ENCODE results near the gene PNPO.

PNPO gene

DNA sequence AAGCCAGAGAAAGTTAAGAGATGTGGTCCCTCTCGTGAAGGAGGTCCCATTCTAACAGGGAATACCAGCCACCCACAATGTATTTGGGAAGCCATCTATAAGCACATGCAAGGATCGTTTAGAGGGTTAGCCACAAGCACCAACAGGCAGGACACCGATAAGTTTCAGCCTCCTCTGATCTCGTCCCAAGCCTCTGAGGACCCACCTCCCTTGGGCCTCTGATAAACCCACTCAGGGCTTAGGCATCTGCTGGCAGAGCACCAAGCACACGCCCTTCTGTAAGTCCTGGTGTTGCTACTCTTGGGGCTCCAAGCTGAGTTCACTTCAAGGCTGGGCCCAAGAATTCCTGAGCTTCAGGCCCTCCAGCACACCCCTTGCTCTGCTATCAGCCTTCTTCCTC, 5.4 kb upstream of the PNPO start:
- no peak overlapping the region for H3K9ac ChIP-seq (ENCODE audit: low read depth, low read length)
- no peak overlapping the region for H3K4me3 ChIP-seq (ENCODE audit: low read depth in 1 of 2, low read length in 2 of 2)
- H2AFZ ChIP-seq (ENCODE audit: low read depth, low read length): no peak overlapping the region
- H3K4me1 ChIP-seq (ENCODE audit: insufficient read depth, low read length): peaks cover 13% of the 10 kb centered on the region
- no peaks in the 10 kb centered on the region; the same call in 1 of the 2 replicates for H4K20me1 ChIP-seq (ENCODE audit: insufficient read depth, low read length)
- H3K79me2 ChIP-seq (ENCODE audit: insufficient read depth, low read length): peaks cover 3% of the 10 kb centered on the region
- H3K36me3 ChIP-seq (ENCODE audit: insufficient read depth, low read length): no peaks in the 10 kb centered on the region
- H3K27me3 ChIP-seq (ENCODE audit: insufficient read depth, low read length, poor library complexity): no peaks in the 10 kb centered on the region
- H3K4me2 ChIP-seq (ENCODE audit: insufficient read depth, low read length): no peak overlapping the region
- H3K27ac ChIP-seq (ENCODE audit: low read length): no peak overlapping the region
- DNase-seq (no peak), ATAC-seq (ENCODE audit: insufficient read depth, low read depth) (no peak)
- H3K9me3 ChIP-seq (ENCODE audit: insufficient read depth, low read length, severe bottlenecking): no peaks in the 10 kb centered on the region
- TF ChIP-seq EZH2 (IDR thresholded peaks at IDR 0.05; ENCODE audit: borderline replicate concordance, low read depth, low read length, severe bottlenecking): no peak
- no peak for TF ChIP-seq CTCF (IDR thresholded peaks at IDR 0.05; ENCODE audit: borderline replicate concordance, extremely low read depth, low read length, poor library complexity, severe bottlenecking)

DNA sequence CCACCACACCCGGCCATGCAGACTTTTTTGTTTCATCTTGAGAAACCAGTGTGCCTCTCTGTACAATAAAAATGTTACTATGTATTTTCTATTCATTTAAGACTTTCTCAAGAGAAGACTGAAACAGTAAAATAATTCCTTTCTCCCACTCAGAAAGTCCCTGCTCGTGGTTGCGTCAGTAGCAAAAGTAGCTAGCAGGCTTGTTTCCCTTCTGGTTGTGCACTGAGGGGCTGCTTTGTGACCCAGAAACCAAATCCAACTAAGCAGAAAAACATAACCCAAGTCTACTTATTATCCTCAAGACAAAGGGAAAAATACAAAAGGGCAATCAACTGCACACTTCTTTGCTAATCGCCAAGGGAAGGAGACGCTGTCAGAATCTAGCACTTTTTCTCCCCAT, 3.4 kb upstream of the PNPO start:
- no peaks in the 10 kb centered on the region for H3K36me3 ChIP-seq (ENCODE audit: insufficient read depth, low read length)
- H3K4me3 ChIP-seq (ENCODE audit: low read depth in 1 of 2, low read length in 2 of 2): no peak overlapping the region
- no peaks in the 10 kb centered on the region; the same call in 1 of the 2 replicates for H4K20me1 ChIP-seq (ENCODE audit: insufficient read depth, low read length)
- no peak overlapping the region for H2AFZ ChIP-seq (ENCODE audit: low read depth, low read length)
- H3K9ac ChIP-seq (ENCODE audit: low read depth, low read length): no peak overlapping the region
- no peak for TF ChIP-seq EZH2 (IDR thresholded peaks at IDR 0.05; ENCODE audit: borderline replicate concordance, low read depth, low read length, severe bottlenecking)
- peaks cover 28% of the 10 kb centered on the region for H3K4me1 ChIP-seq (ENCODE audit: insufficient read depth, low read length)
- peaks cover 16% of the 10 kb centered on the region for H3K79me2 ChIP-seq (ENCODE audit: insufficient read depth, low read length)
- no peak overlapping the region for H3K4me2 ChIP-seq (ENCODE audit: insufficient read depth, low read length)
- DNase-seq (no peak), ATAC-seq (ENCODE audit: insufficient read depth, low read depth) (no peak)
- no peak overlapping the region for H3K27ac ChIP-seq (ENCODE audit: low read length)
- no peaks in the 10 kb centered on the region for H3K27me3 ChIP-seq (ENCODE audit: insufficient read depth, low read length, poor library complexity)
- H3K9me3 ChIP-seq (ENCODE audit: insufficient read depth, low read length, severe bottlenecking): no peaks in the 10 kb centered on the region

DNA sequence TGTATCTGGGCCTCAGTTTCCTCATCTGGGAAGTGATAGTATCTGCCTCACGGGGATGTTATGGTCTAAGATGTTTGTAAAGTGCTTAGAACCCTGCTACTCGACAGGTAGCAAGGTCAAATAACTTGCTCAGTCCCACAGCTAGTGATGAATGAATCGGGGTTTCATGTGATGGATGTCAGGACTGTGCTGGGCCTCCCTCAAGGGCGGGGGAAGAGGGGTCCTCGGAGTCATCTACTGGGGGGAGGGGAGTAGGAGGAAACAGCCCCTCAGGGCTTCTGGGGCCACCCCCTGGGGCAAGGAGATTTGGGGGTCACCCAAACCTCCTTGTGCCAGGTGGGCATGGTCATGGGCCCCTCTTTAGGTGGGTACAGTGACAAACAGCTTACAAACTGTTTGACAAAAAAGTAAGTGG, 732 bp downstream of the PNPO start:
- Histone ChIP-seq H3K4me2 (ENCODE audit: insufficient read depth, low read length) (peak overlapping the region; percentile 88), H3K4me3 (ENCODE audit: low read depth in 1 of 2, low read length in 2 of 2) (peak overlapping the region; percentile 61 to 83; a peak in 3 of 4 replicates), H3K9me3 (ENCODE audit: insufficient read depth, low read length, severe bottlenecking) (no peaks in the 10 kb centered on the region), H3K79me2 (ENCODE audit: insufficient read depth, low read length) (peaks cover 16% of the 10 kb centered on the region), H3K27me3 (ENCODE audit: insufficient read depth, low read length, poor library complexity) (no peaks in the 10 kb centered on the region), H2AFZ (ENCODE audit: low read depth, low read length) (peak overlapping the region; percentile 89), H3K9ac (ENCODE audit: low read depth, low read length) (peak overlapping the region; percentile 79), H3K36me3 (ENCODE audit: insufficient read depth, low read length) (peaks cover 23% of the 10 kb centered on the region), H3K4me1 (ENCODE audit: insufficient read depth, low read length) (peaks cover 30% of the 10 kb centered on the region), H3K27ac (ENCODE audit: low read length) (peak overlapping the region; percentile 79), H4K20me1 (ENCODE audit: insufficient read depth, low read length) (no peaks in the 10 kb centered on the region)
- TF ChIP-seq CTCF (IDR thresholded peaks at IDR 0.05; ENCODE audit: borderline replicate concordance, extremely low read depth, low read length, poor library complexity, severe bottlenecking): no peak
- no peak for TF ChIP-seq EZH2 (IDR thresholded peaks at IDR 0.05; ENCODE audit: borderline replicate concordance, low read depth, low read length, severe bottlenecking)
- no peak for ATAC-seq (ENCODE audit: insufficient read depth, low read depth)
- DNase-seq: peak; percentile 27

DNA sequence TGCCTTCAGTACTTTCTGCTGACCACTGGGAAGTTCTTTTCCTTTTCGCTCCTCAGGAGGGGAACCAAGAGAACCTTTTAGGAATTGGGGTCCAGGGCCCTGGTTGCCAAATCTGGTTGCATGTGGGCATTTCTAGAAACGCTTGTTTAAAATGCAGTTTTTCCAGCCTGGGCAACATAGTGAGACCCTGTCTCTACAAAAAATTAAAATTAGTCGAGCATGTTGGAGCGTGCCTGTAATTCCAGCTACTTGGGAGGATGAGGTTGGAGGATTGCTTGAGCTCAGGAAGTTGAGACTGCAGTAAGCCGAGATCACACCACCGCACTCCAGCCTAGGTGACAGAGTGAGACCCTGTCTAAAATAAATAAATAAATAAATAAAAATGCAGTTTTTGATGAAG, 1.2 kb downstream of the PNPO start:
- H3K9ac ChIP-seq (ENCODE audit: low read depth, low read length): peak overlapping the region; percentile 79
- no peak for TF ChIP-seq CTCF (IDR thresholded peaks at IDR 0.05; ENCODE audit: borderline replicate concordance, extremely low read depth, low read length, poor library complexity, severe bottlenecking)
- TF ChIP-seq EZH2 (IDR thresholded peaks at IDR 0.05; ENCODE audit: borderline replicate concordance, low read depth, low read length, severe bottlenecking): no peak
- H3K4me2 ChIP-seq (ENCODE audit: insufficient read depth, low read length): peak overlapping the region; percentile 88
- H3K4me1 ChIP-seq (ENCODE audit: insufficient read depth, low read length): peaks cover 30% of the 10 kb centered on the region
- H3K4me3 ChIP-seq (ENCODE audit: low read depth in 1 of 2, low read length in 2 of 2): peak overlapping the region; percentile 61 to 83; a peak in 3 of 4 replicates
- no peaks in the 10 kb centered on the region for H3K27me3 ChIP-seq (ENCODE audit: insufficient read depth, low read length, poor library complexity)
- H2AFZ ChIP-seq (ENCODE audit: low read depth, low read length): no peak overlapping the region
- H3K79me2 ChIP-seq (ENCODE audit: insufficient read depth, low read length): peaks cover 16% of the 10 kb centered on the region
- H3K9me3 ChIP-seq (ENCODE audit: insufficient read depth, low read length, severe bottlenecking): no peaks in the 10 kb centered on the region
- peak overlapping the region; percentile 79 for H3K27ac ChIP-seq (ENCODE audit: low read length)
- no peak for ATAC-seq (ENCODE audit: insufficient read depth, low read depth)
- DNase-seq: no peak
- no peaks in the 10 kb centered on the region for H4K20me1 ChIP-seq (ENCODE audit: insufficient read depth, low read length)
- peaks cover 23% of the 10 kb centered on the region for H3K36me3 ChIP-seq (ENCODE audit: insufficient read depth, low read length)
